GM12878 (cell line): ENCODE data around the gene IGF2R.

Experiments
- BMI1 ChIP-seq: fragments of 450-650 bp; IDR thresholded peaks from 2 replicates; pipeline ENCODE4 v1.6.1; 2016; ENCODE audit warnings: mild to moderate bottlenecking, moderate library complexity, borderline replicate concordance
- DPF2 ChIP-seq: fragments of 450-650 bp; IDR thresholded peaks from 2 replicates; pipeline ENCODE4 v1.6.1; 2017; ENCODE audit warnings: mild to moderate bottlenecking
- EP300 ChIP-seq, 2 experiments: fragments of 150-350 bp in 1 of 2; IDR thresholded peaks; 2 replicates each; pipeline ENCODE4 v1.6.1; 2011 to 2012; ENCODE audit warnings: low read depth in 2 of 2, low read length in 2 of 2, borderline replicate concordance in 1 of 2, improper control_type of control experiment in 1 of 2, inconsistent platforms in 1 of 2; ENCODE audit not compliant: control insufficient read depth in 1 of 2
- GABPA ChIP-seq: IDR thresholded peaks from 2 replicates; pipeline ENCODE4 v1.6.1; 2014; ENCODE audit warnings: antibody characterized with exemption, low read depth, mild to moderate bottlenecking, inconsistent platforms
- NR2C2 ChIP-seq: IDR thresholded peaks from 2 replicates; pipeline ENCODE4 v1.6.1; 2011; ENCODE audit warnings: borderline replicate concordance, low read depth; ENCODE audit not compliant: control insufficient read depth, insufficient read length
- RAD21 ChIP-seq: IDR thresholded peaks from 2 replicates; pipeline ENCODE4 v1.6.1; 2011; ENCODE audit warnings: mild to moderate bottlenecking, low read depth, low read length, moderate library complexity; ENCODE audit not compliant: insufficient read depth
- SMAD5 ChIP-seq: IDR thresholded peaks from 2 replicates; pipeline ENCODE4 v1.6.1; 2016; ENCODE audit warnings: antibody characterized with exemption, low read depth
- YY1 ChIP-seq: IDR thresholded peaks from 2 replicates; pipeline ENCODE4 v1.6.1; 2011; ENCODE audit warnings: low read depth, mild to moderate bottlenecking, low read length
- ZZZ3 ChIP-seq: IDR thresholded peaks from 2 replicates; pipeline ENCODE4 v1.6.1; 2011; ENCODE audit warnings: low read depth; ENCODE audit not compliant: control insufficient read depth, insufficient read length
- TF ChIP-seq, protein P1 (sequence below): IDR thresholded peaks from 2 replicates; pipeline ENCODE4 v1.6.1; 2012; ENCODE audit warnings: low read depth, low read length, improper control_type of control experiment
- TF ChIP-seq, protein P2 (sequence below): fragments of 450-650 bp; IDR thresholded peaks from 2 replicates; pipeline ENCODE4 v1.6.1; 2017; ENCODE audit warnings: mild to moderate bottlenecking, moderate library complexity
- TF ChIP-seq, protein P3 (sequence below): IDR thresholded peaks from 2 replicates; pipeline ENCODE4 v1.6.1; 2012; ENCODE audit warnings: low read depth, low read length, improper control_type of control experiment
- TF ChIP-seq, protein P4 (sequence below), 3 experiments: IDR thresholded peaks in 2 of 3; conservative IDR thresholded peaks in 1 of 3; 2 replicates each; pipeline ENCODE4 v1.5.1; 2011; ENCODE audit warnings: low read depth in 3 of 3, low read length in 3 of 3, mild to moderate bottlenecking in 3 of 3, control low read depth in 2 of 3, moderate library complexity in 2 of 3, inconsistent platforms in 1 of 3, mixed read lengths in 1 of 3; ENCODE audit not compliant: control insufficient read depth in 2 of 3, insufficient read depth in 1 of 3; ENCODE audit errors: extremely low read depth in 1 of 3
- TF ChIP-seq, protein P5 (sequence below): fragments of 450-650 bp; formaldehyde crosslinking; IDR thresholded peaks from 2 replicates; pipeline ENCODE4 v1.5.0; 2022; ENCODE audit warnings: mild to moderate bottlenecking, missing genetic modification characterization

DNA sequence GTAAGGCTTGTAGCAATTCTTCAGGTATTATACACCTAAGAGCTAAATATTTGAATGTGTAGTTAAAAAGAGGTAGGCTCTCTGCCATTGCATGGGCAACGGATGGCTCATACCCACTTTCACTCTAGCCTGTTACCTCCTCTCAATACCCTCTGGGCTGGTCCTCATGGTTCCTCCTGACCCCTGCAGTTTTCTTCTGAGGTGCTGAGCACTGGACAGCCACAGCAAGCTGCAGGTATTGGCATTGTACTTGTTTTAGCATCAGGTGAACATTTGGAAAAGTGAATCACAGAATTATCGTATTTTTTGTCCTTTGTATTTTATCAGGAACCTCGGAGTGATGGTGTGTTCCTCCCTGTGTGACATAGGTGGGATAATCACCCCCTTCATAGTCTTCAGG lies 185.6 kb downstream of the IGF2R start:
- TF ChIP-seq EP300 (IDR thresholded peaks at IDR 0.05; ENCODE audit: borderline replicate concordance in 1 of 2, control insufficient read depth in 1 of 2, low read depth in 2 of 2, low read length in 2 of 2) (no peak), DPF2 (no peak), RAD21 (no peak), BMI1 (no peak), YY1 (no peak), NR2C2 (no peak), ZZZ3 (no peak), GABPA (no peak), SMAD5 (no peak)
- TF ChIP-seq, protein P1, sequence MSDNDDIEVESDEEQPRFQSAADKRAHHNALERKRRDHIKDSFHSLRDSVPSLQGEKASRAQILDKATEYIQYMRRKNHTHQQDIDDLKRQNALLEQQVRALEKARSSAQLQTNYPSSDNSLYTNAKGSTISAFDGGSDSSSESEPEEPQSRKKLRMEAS: no peak
- TF ChIP-seq, protein P2, sequence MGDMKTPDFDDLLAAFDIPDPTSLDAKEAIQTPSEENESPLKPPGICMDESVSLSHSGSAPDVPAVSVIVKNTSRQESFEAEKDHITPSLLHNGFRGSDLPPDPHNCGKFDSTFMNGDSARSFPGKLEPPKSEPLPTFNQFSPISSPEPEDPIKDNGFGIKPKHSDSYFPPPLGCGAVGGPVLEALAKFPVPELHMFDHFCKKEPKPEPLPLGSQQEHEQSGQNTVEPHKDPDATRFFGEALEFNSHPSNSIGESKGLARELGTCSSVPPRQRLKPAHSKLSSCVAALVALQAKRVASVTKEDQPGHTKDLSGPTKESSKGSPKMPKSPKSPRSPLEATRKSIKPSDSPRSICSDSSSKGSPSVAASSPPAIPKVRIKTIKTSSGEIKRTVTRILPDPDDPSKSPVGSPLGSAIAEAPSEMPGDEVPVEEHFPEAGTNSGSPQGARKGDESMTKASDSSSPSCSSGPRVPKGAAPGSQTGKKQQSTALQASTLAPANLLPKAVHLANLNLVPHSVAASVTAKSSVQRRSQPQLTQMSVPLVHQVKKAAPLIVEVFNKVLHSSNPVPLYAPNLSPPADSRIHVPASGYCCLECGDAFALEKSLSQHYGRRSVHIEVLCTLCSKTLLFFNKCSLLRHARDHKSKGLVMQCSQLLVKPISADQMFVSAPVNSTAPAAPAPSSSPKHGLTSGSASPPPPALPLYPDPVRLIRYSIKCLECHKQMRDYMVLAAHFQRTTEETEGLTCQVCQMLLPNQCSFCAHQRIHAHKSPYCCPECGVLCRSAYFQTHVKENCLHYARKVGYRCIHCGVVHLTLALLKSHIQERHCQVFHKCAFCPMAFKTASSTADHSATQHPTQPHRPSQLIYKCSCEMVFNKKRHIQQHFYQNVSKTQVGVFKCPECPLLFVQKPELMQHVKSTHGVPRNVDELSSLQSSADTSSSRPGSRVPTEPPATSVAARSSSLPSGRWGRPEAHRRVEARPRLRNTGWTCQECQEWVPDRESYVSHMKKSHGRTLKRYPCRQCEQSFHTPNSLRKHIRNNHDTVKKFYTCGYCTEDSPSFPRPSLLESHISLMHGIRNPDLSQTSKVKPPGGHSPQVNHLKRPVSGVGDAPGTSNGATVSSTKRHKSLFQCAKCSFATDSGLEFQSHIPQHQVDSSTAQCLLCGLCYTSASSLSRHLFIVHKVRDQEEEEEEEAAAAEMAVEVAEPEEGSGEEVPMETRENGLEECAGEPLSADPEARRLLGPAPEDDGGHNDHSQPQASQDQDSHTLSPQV: no peak
- TF ChIP-seq, protein P3, sequence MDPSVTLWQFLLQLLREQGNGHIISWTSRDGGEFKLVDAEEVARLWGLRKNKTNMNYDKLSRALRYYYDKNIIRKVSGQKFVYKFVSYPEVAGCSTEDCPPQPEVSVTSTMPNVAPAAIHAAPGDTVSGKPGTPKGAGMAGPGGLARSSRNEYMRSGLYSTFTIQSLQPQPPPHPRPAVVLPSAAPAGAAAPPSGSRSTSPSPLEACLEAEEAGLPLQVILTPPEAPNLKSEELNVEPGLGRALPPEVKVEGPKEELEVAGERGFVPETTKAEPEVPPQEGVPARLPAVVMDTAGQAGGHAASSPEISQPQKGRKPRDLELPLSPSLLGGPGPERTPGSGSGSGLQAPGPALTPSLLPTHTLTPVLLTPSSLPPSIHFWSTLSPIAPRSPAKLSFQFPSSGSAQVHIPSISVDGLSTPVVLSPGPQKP: no peak
- TF ChIP-seq, protein P4, sequence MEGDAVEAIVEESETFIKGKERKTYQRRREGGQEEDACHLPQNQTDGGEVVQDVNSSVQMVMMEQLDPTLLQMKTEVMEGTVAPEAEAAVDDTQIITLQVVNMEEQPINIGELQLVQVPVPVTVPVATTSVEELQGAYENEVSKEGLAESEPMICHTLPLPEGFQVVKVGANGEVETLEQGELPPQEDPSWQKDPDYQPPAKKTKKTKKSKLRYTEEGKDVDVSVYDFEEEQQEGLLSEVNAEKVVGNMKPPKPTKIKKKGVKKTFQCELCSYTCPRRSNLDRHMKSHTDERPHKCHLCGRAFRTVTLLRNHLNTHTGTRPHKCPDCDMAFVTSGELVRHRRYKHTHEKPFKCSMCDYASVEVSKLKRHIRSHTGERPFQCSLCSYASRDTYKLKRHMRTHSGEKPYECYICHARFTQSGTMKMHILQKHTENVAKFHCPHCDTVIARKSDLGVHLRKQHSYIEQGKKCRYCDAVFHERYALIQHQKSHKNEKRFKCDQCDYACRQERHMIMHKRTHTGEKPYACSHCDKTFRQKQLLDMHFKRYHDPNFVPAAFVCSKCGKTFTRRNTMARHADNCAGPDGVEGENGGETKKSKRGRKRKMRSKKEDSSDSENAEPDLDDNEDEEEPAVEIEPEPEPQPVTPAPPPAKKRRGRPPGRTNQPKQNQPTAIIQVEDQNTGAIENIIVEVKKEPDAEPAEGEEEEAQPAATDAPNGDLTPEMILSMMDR (IDR thresholded peaks at IDR 0.05 in 2 of 3, conservative IDR thresholded peaks at IDR 0.05 in 1 of 3; ENCODE audit: control insufficient read depth in 2 of 3, extremely low read depth in 1 of 3, insufficient read depth in 1 of 3, low read depth in 3 of 3, low read length in 3 of 3): no peak
- TF ChIP-seq, protein P5, sequence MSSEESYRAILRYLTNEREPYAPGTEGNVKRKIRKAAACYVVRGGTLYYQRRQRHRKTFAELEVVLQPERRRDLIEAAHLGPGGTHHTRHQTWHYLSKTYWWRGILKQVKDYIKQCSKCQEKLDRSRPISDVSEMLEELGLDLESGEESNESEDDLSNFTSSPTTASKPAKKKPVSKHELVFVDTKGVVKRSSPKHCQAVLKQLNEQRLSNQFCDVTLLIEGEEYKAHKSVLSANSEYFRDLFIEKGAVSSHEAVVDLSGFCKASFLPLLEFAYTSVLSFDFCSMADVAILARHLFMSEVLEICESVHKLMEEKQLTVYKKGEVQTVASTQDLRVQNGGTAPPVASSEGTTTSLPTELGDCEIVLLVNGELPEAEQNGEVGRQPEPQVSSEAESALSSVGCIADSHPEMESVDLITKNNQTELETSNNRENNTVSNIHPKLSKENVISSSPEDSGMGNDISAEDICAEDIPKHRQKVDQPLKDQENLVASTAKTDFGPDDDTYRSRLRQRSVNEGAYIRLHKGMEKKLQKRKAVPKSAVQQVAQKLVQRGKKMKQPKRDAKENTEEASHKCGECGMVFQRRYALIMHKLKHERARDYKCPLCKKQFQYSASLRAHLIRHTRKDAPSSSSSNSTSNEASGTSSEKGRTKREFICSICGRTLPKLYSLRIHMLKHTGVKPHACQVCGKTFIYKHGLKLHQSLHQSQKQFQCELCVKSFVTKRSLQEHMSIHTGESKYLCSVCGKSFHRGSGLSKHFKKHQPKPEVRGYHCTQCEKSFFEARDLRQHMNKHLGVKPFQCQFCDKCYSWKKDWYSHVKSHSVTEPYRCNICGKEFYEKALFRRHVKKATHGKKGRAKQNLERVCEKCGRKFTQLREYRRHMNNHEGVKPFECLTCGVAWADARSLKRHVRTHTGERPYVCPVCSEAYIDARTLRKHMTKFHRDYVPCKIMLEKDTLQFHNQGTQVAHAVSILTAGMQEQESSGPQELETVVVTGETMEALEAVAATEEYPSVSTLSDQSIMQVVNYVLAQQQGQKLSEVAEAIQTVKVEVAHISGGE (CRISPR knock-in tag): no peak
